CD4-positive, alpha-beta memory T cell (primary cell): Measurements from ENCODE around the gene ENTPD7. TPM values are rescaled to one million over a fixed set of nuclear protein-coding genes. Genes with fewer than 3 reads are reported as not detected.
A peak's percentile ranks its signal among the peaks of the same experiment; 100 is the strongest.
"Not testable (repeated sequence)": the region's sequence is repeated elsewhere in the genome, so short reads cannot be mapped to it uniquely, and the experiment has no call there.

Experiments used
- CTCF ChIA-PET: fragments of 350-600 bp; sonication (Branson Sonifier 250); formaldehyde crosslinking; loops from one replicate; lab custom pipeline; 2021; ENCODE audit warnings: inconsistent platforms; ENCODE audit not compliant: partially characterized antibody; lab: Charles Lee
- POLR2A ChIA-PET: fragments of 350-600 bp; sonication (Branson Sonifier 250); formaldehyde crosslinking; loops from one replicate; lab custom pipeline; 2021; ENCODE audit not compliant: partially characterized antibody; lab: Charles Lee
- DNase-seq, 5 donors: peaks; one replicate each; pipeline versions ENCODE4 v3.0.0 to v3.0.0-alpha.2; 2020 to 2022; ENCODE audit warnings: mixed read lengths in 1 of 5
- H3K27ac ChIP-seq: one replicate; pipeline ENCODE4 v1.7.0; 2013; ENCODE audit warnings: low read depth, low read length
- H3K27me3 ChIP-seq: 2 replicates; pipeline ENCODE4 v1.7.0; 2013; ENCODE audit warnings: mild to moderate bottlenecking, low read length, moderate library complexity; ENCODE audit not compliant: insufficient read depth
- H3K36me3 ChIP-seq: 2 replicates; pipeline ENCODE4 v1.7.0; 2013; ENCODE audit warnings: mild to moderate bottlenecking, low read length, moderate library complexity; ENCODE audit not compliant: insufficient read depth
- H3K4me1 ChIP-seq: 2 replicates; pipeline ENCODE4 v1.7.0; 2013; ENCODE audit warnings: mild to moderate bottlenecking, low read length, moderate library complexity; ENCODE audit not compliant: insufficient read depth
- H3K4me3 ChIP-seq, 2 donors: one replicate each; pipeline ENCODE4 v1.7.0; 2013; ENCODE audit warnings: low read length in 2 of 2, mild to moderate bottlenecking in 1 of 2
- H3K9me3 ChIP-seq, 2 donors: one replicate each; pipeline ENCODE4 v1.7.0; 2013; ENCODE audit warnings: low read length in 2 of 2, control low read depth in 1 of 2; ENCODE audit not compliant: control insufficient read depth in 1 of 2
- H3K27ac Mint-ChIP-seq, 7 donors: one replicate each; pipeline ENCODE4 v1.8.0; 2020 to 2021; ENCODE audit warnings: mixed read lengths in 7 of 7, mild to moderate bottlenecking in 6 of 7, inconsistent platforms in 3 of 7, moderate library complexity in 3 of 7
- H3K27me3 Mint-ChIP-seq, 2 donors: one replicate each; pipeline ENCODE4 v1.8.0; 2020 to 2021; ENCODE audit warnings: mixed read lengths in 2 of 2
- H3K36me3 Mint-ChIP-seq, 2 donors: one replicate each; pipeline ENCODE4 v1.8.0; 2020 to 2021; ENCODE audit warnings: mixed read lengths in 2 of 2, inconsistent platforms in 1 of 2, mild to moderate bottlenecking in 1 of 2
- H3K4me1 Mint-ChIP-seq, 4 donors: one replicate each; pipeline ENCODE4 v1.8.0; 2020 to 2021; ENCODE audit warnings: mixed read lengths in 4 of 4, mild to moderate bottlenecking in 1 of 4
- H3K4me3 Mint-ChIP-seq, 8 donors: one replicate each; pipeline ENCODE4 v1.8.0; 2020 to 2021; ENCODE audit warnings: mixed read lengths in 8 of 8, mild to moderate bottlenecking in 7 of 8, moderate library complexity in 6 of 8, inconsistent platforms in 3 of 8
- H3K9me3 Mint-ChIP-seq, 8 donors: one replicate each; pipeline ENCODE4 v1.8.0; 2020 to 2021; ENCODE audit warnings: mixed read lengths in 8 of 8, mild to moderate bottlenecking in 5 of 8, inconsistent platforms in 3 of 8, moderate library complexity in 1 of 8
- intact Hi-C: fragments of 100-400 bp; cut with micrococcal nuclease; formaldehyde crosslinking; loops from one replicate; pipeline ENCODE4 v1.15.1; 2023
- polyA plus RNA-seq, 2 donors: library from polyadenylated mRNA; unstranded; fragments of 300-500 nt; fragmentation: Illumina TruSeq; gene quantifications; one replicate each; pipeline ENCODE4 v1.2.3, GENCODE V29; 2021
- total RNA-seq, 2 experiments: library from RNA; stranded (reverse); gene quantifications; one replicate each; pipeline ENCODE4 v1.2.3, GENCODE V29; 2021

ENTPD7 gene
- total and polyA plus RNA-seq, 4 experiments from 2014 or later, result 1.7 to 3.9 (median 2.9) TPM

DNA sequence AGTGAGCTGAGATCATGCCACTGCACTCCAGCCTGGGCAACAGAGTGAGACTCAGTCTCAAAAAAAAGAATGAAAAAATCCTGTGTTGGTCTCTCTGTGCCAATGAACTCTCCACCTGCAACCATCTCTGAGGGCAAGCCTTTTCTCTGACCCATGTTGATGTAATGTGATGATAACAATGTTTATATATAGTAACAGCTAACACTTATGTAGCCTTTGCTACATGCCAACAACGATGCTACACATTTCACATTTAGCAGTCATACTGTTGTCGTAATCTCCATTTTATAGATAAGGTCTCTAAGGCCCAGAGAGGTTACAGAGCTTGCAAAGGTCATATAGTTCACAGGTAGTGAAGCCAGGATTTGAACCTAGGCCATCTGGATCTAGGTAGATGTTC, 61.1 kb downstream of the ENTPD7 start:
- no peaks in the 10 kb centered on the region for H3K27me3 Mint-ChIP-seq
- H3K27ac Mint-ChIP-seq, result peak overlapping the region in 1 of 7 donors; percentile 71
- ChIA-PET CTCF (no interaction called here), POLR2A (no interaction called here)
- H3K4me3 Mint-ChIP-seq, result no peak overlapping the region
- H3K4me3 ChIP-seq, result no peak overlapping the region
- peaks cover 67 to 70% of the 10 kb centered on the region in 2 donors for H3K36me3 Mint-ChIP-seq
- H3K4me1 Mint-ChIP-seq, result peaks cover 0 to 5% (median under 1%) of the 10 kb centered on the region in 4 donors
- no peak overlapping the region for H3K27ac ChIP-seq
- H3K36me3 ChIP-seq, result peaks cover 53% of the 10 kb centered on the region
- no peak for DNase-seq
- no peaks in the 10 kb centered on the region for H3K27me3 ChIP-seq
- no peaks in the 10 kb centered on the region for H3K4me1 ChIP-seq
- no peaks in the 10 kb centered on the region for H3K9me3 ChIP-seq
- intact Hi-C loops, result no loop called here
- H3K9me3 Mint-ChIP-seq, result no peaks in the 10 kb centered on the region

DNA sequence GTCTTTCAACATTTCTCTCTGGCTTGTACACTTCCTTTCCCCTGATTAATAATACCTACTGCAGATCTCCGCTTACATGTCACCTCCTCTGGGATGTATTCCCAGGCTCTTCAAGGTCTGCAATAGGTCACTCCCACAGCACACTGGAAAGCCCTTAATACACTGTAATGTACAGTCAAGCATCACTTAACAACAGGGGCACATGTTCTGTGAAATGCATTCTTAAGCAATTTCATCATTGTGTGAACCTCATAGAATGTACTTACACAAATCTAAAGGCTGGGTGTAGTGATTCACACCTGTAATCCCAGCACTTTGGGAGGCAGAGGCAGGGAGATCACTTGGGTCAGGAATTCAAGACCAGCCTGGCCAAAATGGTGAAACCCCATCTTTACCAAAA, 70.7 kb downstream of the ENTPD7 start:
- peaks cover 15 to 42% (median 30%) of the 10 kb centered on the region in 4 donors for H3K4me1 Mint-ChIP-seq
- H3K9me3 ChIP-seq, result no peaks in the 10 kb centered on the region
- H3K36me3 ChIP-seq, result peaks cover 12% of the 10 kb centered on the region
- ChIA-PET POLR2A (no interaction called here), CTCF (interaction anchor here (3.2 kb wide), 1 partner anchor 118 kb away, joined by 8 read pairs; no protein-coding TSS in a partner anchor)
- peaks cover 41 to 42% of the 10 kb centered on the region in 2 donors for H3K36me3 Mint-ChIP-seq
- peak overlapping the region in 1 of 7 donors; percentile 14 for H3K27ac Mint-ChIP-seq
- H3K4me1 ChIP-seq, result peaks cover 31% of the 10 kb centered on the region
- no peaks in the 10 kb centered on the region for H3K27me3 Mint-ChIP-seq
- DNase-seq, result no peak
- no peak overlapping the region for H3K4me3 ChIP-seq
- H3K27me3 ChIP-seq, result no peaks in the 10 kb centered on the region
- H3K4me3 Mint-ChIP-seq, result no peak overlapping the region
- intact Hi-C loops, result loop anchor here (5.0 to 10.0 kb wide), 2 partner anchors 277 to 805 kb away; partner anchors contain the start of genes DNMBP and HIF1AN
- no peak overlapping the region for H3K27ac ChIP-seq
- H3K9me3 Mint-ChIP-seq, result no peaks in the 10 kb centered on the region

DNA sequence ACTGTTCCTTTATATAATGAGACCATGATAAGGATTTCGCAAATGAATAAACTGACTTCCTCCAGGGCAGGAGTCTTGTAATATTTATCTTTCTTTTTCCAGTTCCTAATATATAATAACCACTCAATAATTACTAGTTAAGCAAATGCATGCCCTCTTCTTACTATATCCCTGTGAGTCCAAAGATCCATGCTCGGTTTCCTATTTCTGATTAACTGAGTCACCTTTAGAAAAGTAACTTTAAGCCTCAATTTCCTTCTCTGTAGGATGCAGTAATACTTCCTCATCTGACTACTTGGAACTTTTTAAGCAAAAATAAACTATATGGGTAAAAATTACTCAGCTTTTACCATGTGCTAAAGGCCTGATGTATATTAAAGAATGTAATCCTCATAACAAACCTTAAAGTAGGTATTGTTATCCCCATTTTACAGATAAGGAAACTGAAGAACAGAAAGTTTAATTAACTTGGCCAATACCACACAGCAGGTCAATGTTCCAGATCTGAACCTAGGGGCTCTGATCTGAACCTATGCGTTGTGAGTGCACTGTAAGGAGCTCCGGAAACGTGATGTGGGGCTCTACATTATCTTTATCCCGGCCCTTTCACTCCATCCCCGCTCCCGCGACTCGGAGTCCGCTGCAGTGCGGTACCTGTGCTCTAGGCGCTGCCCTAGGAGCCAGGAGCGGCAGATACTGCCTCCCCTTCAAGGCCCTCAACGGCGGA, 72.2 kb downstream of the ENTPD7 start:
- Mint-ChIP-seq H3K27ac (peak overlapping the region; percentile 97 to 100 (median 99)), H3K9me3 (no peaks in the 10 kb centered on the region), H3K27me3 (no peaks in the 10 kb centered on the region), H3K4me1 (peaks cover 20 to 52% (median 38%) of the 10 kb centered on the region in 4 donors), H3K36me3 (peaks cover 37 to 38% of the 10 kb centered on the region in 2 donors), H3K4me3 (peak overlapping the region; percentile 97 to 100 (median 100))
- no peaks in the 10 kb centered on the region for H3K27me3 ChIP-seq
- no peaks in the 10 kb centered on the region for H3K9me3 ChIP-seq
- peaks cover 8% of the 10 kb centered on the region for H3K36me3 ChIP-seq
- H3K4me3 ChIP-seq, result peak overlapping the region; percentile 82 to 98
- ChIA-PET CTCF (interaction anchor here (1.3 to 3.2 kb wide), 7 partner anchors 10 to 119 kb away, joined by 3 to 8 read pairs (median 5); partner anchors contain the start of gene ENTPD7), POLR2A (interaction anchor here (0.8 to 3.1 kb wide), 10 partner anchors 9 to 797 kb away, joined by 3 to 33 read pairs (median 6); partner anchors contain the start of genes DNMBP, ENTPD7, GOT1 and SLC25A28)
- peaks cover 44% of the 10 kb centered on the region for H3K4me1 ChIP-seq
- DNase-seq, result no peak
- peak overlapping the region; percentile 91 for H3K27ac ChIP-seq
- intact Hi-C loops, result loop anchor here (1.0 to 10.0 kb wide), 7 partner anchors 73 to 1597 kb away; partner anchors contain the start of genes DNMBP, ENTPD7, GOT1 and HIF1AN

DNA sequence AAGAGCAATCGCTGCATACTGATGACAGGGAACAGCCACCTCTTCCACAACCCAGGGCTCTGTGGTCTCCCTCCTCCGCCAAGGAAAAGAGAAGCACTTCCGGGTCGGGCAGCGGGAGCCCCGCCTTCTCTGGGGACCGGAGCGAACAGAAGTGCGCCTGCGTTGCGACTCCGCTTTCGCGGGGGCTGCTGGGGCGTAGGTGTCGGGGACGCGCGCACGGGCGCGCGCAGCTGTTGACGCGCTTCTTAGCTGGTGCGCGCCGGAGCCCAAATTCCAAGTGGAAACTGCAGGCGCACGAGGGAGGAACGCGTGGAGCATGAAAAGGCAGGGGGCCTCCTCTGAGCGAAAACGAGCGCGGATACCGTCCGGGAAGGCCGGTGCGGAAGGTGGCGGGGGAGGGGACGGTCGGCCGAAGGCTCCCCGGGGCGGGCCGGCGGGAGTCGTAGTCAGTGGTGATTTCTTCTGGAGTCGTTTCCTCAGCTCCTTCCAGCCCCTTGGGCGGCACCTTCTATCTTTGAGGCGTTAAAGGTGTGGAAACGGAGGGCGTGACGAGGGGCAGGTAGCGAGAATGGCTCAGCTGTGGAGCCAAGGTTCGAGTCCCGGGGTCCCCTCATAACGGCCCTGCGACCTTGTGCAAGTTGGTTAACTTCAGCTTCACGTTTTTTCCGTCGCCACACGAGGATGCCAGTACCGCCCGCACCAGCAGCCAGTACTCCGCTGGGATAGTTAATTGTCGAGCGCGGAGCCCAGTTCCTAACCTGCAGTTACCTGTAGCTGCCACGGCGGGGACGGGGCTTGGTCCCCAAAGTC, 72.9 kb downstream of the ENTPD7 start, which contains the start of the genes COX15 and CUTC:
Gene COX15, minus strand, starts transcription at position 95 of the 810 bp plus-strand sequence. Its CDS starts 78 bp downstream, at position 17.
Gene CUTC, plus strand, starts transcription at position 202 of the 810 bp plus-strand sequence. Its CDS starts 115 bp downstream, at position 317.
- H3K4me3 Mint-ChIP-seq, result peak within 1 kb of the TSS; percentile 97 to 100 (median 100)
- H3K36me3 Mint-ChIP-seq, result peaks cover 35 to 42% of the 10 kb centered on the region in 2 donors
- Histone ChIP-seq H3K36me3 (peaks cover 6% of the 10 kb centered on the region), H3K9me3 (no peaks in the 10 kb centered on the region), H3K27me3 (no peaks in the 10 kb centered on the region), H3K27ac (peak within 1 kb of the TSS; percentile 91), H3K4me3 (peak within 1 kb of the TSS; percentile 82 to 98), H3K4me1 (peaks cover 44% of the 10 kb centered on the region)
- intact Hi-C loops, result loop anchor here (1.0 to 10.0 kb wide), 7 partner anchors 73 to 1598 kb away; partner anchors contain the start of genes DNMBP, ENTPD7, GOT1 and HIF1AN
- H3K9me3 Mint-ChIP-seq, result no peaks in the 10 kb centered on the region
- ChIA-PET POLR2A (interaction anchor here (0.8 to 3.1 kb wide), 12 partner anchors 8 to 1286 kb away, joined by 3 to 33 read pairs (median 4); partner anchors contain the start of genes DNMBP, ENTPD7, GOT1 and SLC25A28), CTCF (interaction anchor here (1.3 to 3.2 kb wide), 8 partner anchors 9 to 120 kb away, joined by 3 to 8 read pairs (median 5); partner anchors contain the start of gene ENTPD7)
- H3K27me3 Mint-ChIP-seq, result no peaks in the 10 kb centered on the region
- peaks cover 21 to 56% (median 39%) of the 10 kb centered on the region in 4 donors for H3K4me1 Mint-ChIP-seq
- DNase-seq, result peak; percentile 94 to 95 (median 95)
- peak within 1 kb of the TSS; percentile 97 to 100 (median 99) for H3K27ac Mint-ChIP-seq

DNA sequence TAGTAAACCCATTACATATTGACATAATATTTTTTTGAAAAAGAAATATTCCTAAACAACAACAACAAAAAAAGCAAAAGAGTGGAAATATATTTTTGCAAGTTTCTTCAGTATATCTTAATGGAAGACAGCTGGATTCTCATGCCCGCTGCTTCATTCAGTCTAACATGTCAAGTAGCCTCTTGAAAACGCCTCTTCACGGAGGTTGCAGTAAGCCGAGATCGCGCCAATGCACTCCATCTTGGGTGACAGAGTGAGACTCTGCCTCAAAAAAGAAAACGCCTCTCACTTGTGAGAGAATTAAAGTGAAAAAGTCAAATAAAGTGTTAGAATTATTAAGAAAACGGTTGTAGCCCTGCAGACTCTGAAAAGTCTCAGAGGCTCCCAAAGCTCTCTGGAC, 74.1 kb downstream of the ENTPD7 start:
- Histone ChIP-seq H3K9me3 (no peaks in the 10 kb centered on the region), H3K4me1 (peaks cover 44% of the 10 kb centered on the region), H3K36me3 (peaks cover 8% of the 10 kb centered on the region), H3K4me3 (no peak overlapping the region), H3K27me3 (no peaks in the 10 kb centered on the region), H3K27ac (no peak overlapping the region)
- ChIA-PET CTCF (interaction anchor here (1.3 to 1.8 kb wide), 4 partner anchors 12 to 74 kb away, joined by 3 to 6 read pairs (median 5); partner anchors contain the start of gene ENTPD7), POLR2A (interaction anchor here (1.8 to 3.1 kb wide), 2 partner anchors 74 to 276 kb away, joined by 5 to 19 read pairs; partner anchors contain the start of genes DNMBP and ENTPD7)
- Mint-ChIP-seq H3K36me3 (peaks cover 33 to 42% of the 10 kb centered on the region in 2 donors), H3K4me1 (peaks cover 27 to 60% (median 41%) of the 10 kb centered on the region in 4 donors), H3K27ac (peak overlapping the region in 2 of 7 donors; percentile 70 to 97), H3K4me3 (peak overlapping the region; percentile 58 to 99 (median 74)), H3K9me3 (no peaks in the 10 kb centered on the region), H3K27me3 (no peaks in the 10 kb centered on the region)
- DNase-seq, result peak in 1 of 5 donors; percentile 26
- intact Hi-C loops, result loop anchor here (2.0 to 10.0 kb wide), 3 partner anchors 75 to 801 kb away; partner anchors contain the start of genes DNMBP, ENTPD7 and HIF1AN

DNA sequence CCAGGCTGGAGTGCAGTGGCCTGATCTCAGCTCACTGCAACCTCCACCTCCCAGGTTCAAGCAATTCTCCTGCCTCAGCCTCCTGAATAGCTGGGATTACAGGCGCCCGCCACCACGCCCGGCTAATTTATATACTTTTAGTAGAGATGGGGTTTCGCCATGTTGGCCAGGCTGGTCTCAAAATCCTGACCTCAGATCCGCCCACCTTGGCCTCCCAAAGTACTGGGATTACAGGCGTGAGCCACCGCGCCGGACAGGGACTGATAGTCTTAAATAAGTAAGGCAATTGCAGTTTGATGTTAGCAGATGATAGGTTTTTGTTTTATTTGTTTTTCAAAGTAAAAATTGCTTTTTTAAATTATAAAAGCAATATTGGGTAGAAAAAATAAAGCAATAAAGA, 74.8 kb downstream of the ENTPD7 start:
- DNase-seq, H3K27me3 Mint-ChIP-seq, H3K36me3 ChIP-seq, H3K27ac ChIP-seq, H3K9me3 ChIP-seq, H3K9me3 Mint-ChIP-seq, H3K27me3 ChIP-seq, H3K27ac Mint-ChIP-seq, H3K4me3 ChIP-seq: not testable (repeated sequence)
- intact Hi-C loops, result loop anchor here (5.0 to 10.0 kb wide), 2 partner anchors 273 to 801 kb away; partner anchors contain the start of genes DNMBP and HIF1AN
- ChIA-PET POLR2A (interaction anchor here (3.1 kb wide), 1 partner anchor 75 kb away, joined by 19 read pairs; the partner anchor contains the start of gene ENTPD7), CTCF (interaction anchor here (0.6 kb wide), 1 partner anchor 801 kb away, joined by 3 read pairs; the partner anchor contains the start of gene HIF1AN)
- Mint-ChIP-seq H3K36me3 (peaks cover 38 to 46% of the 10 kb centered on the region in 2 donors), H3K4me1 (peaks cover 25 to 60% (median 41%) of the 10 kb centered on the region in 4 donors), H3K4me3 (peak overlapping the region in 1 of 8 donors; percentile 26)
- peaks cover 44% of the 10 kb centered on the region for H3K4me1 ChIP-seq
